ENCODE results near the gene WNT5A. TPM values are rescaled to one million over a fixed set of nuclear protein-coding genes. Genes with fewer than 3 reads are reported as not detected.

Gene WNT5A
- total and polyA plus RNA-seq, 2 donors (not counting 3 experiments of a cell fraction or from before 2014, with no cell fraction given) = 0.08 to 0.33 TPM

GRCh38 chr3:55501905-55502304 lies 14.8 kb upstream of the WNT5A start:
- TF ChIP-seq CTCF (IDR thresholded peaks at IDR 0.05; ENCODE audit: extremely low read depth in 1 of 2, insufficient read depth in 1 of 2, low read depth in 1 of 2, low read length in 2 of 2) (no peak), FOS (IDR thresholded peaks at IDR 0.05; ENCODE audit: borderline replicate concordance, insufficient read depth, low read length) (no peak), MAX (IDR thresholded peaks at IDR 0.05; ENCODE audit: insufficient read depth, insufficient read length) (no peak), POLR2A (IDR thresholded peaks at IDR 0.05; ENCODE audit: low read depth, low read length) (no peak), JUN (IDR thresholded peaks at IDR 0.05; ENCODE audit: borderline replicate concordance, insufficient read depth, insufficient read length, low read depth) (no peak), MYC (IDR thresholded peaks at IDR 0.05; ENCODE audit: low read depth, low read length) (no peak), POLR2AphosphoS5 (IDR thresholded peaks at IDR 0.05; ENCODE audit: insufficient read depth, low read depth, low read length) (no peak), EZH2 (IDR thresholded peaks at IDR 0.05; ENCODE audit: borderline replicate concordance, low read depth, low read length, severe bottlenecking) (no peak), GATA2 (IDR thresholded peaks at IDR 0.05; ENCODE audit: insufficient read depth, insufficient read length, low read depth, low read length) (no peak)
- Histone ChIP-seq H3K27me3 (ENCODE audit: control insufficient read depth in 2 of 2, insufficient read depth in 2 of 2, low read length in 2 of 2) (no peaks in the 10 kb centered on the region), H3K4me3 (replicated peaks in 1 of 3; ENCODE audit: insufficient read depth in 1 of 3, low read depth in 1 of 3, low read length in 3 of 3) (no peak overlapping the region), H3K79me2 (ENCODE audit: control insufficient read depth, insufficient read depth, low read length) (no peaks in the 10 kb centered on the region), H3K9ac (replicated peaks; ENCODE audit: extremely low read depth, insufficient read depth, low read length) (no peak overlapping the region), H3K27ac (ENCODE audit: insufficient read depth, low read depth, low read length) (no peak overlapping the region), H4K20me1 (replicated peaks; ENCODE audit: control insufficient read depth, extremely low read depth, insufficient read depth, low read length) (no peaks in the 10 kb centered on the region), H2AFZ (ENCODE audit: low read depth, low read length) (no peak overlapping the region), H3K4me2 (ENCODE audit: insufficient read depth, low read length) (no peak overlapping the region), H3K9me3 (replicated peaks; ENCODE audit: control insufficient read depth, insufficient read depth, low read length) (no peaks in the 10 kb centered on the region), H3K9me1 (replicated peaks; ENCODE audit: control insufficient read depth, extremely low read depth, insufficient read depth, low read length) (no peaks in the 10 kb centered on the region), H3K4me1 (ENCODE audit: control insufficient read depth, extremely low read depth, insufficient read depth, low read length) (no peaks in the 10 kb centered on the region), H3K36me3 (ENCODE audit: control insufficient read depth in 2 of 2, extremely low read depth in 1 of 2, insufficient read depth in 2 of 2, low read length in 2 of 2) (no peaks in the 10 kb centered on the region)
- intact Hi-C loops (cut with micrococcal nuclease) (no loop called here), dilution Hi-C loops (cut with MboI; ENCODE audit: extremely low pct_ligation_motif_present, low sequenced_read_pairs) (no loop called here)
- FAIRE-seq (no peak), DNase-seq (ENCODE audit: low read depth, low spot score) (no peak)
- CTCF ChIA-PET = interaction anchor here (1.3 kb wide), 1 partner anchor 750 kb away, joined by 5 read pairs; no protein-coding TSS in a partner anchor
- BruUV-seq (replicated peaks) = no TSS peak
- POLR2A ChIA-PET = no interaction called here

Data from endothelial cell of umbilical vein (primary cell).